ENCODE data around the gene ALOX5AP.
"Not testable (repeated sequence)": the region's sequence is repeated elsewhere in the genome, so short reads cannot be mapped to it uniquely, and the experiment has no call there.

The ALOX5AP gene

DNA sequence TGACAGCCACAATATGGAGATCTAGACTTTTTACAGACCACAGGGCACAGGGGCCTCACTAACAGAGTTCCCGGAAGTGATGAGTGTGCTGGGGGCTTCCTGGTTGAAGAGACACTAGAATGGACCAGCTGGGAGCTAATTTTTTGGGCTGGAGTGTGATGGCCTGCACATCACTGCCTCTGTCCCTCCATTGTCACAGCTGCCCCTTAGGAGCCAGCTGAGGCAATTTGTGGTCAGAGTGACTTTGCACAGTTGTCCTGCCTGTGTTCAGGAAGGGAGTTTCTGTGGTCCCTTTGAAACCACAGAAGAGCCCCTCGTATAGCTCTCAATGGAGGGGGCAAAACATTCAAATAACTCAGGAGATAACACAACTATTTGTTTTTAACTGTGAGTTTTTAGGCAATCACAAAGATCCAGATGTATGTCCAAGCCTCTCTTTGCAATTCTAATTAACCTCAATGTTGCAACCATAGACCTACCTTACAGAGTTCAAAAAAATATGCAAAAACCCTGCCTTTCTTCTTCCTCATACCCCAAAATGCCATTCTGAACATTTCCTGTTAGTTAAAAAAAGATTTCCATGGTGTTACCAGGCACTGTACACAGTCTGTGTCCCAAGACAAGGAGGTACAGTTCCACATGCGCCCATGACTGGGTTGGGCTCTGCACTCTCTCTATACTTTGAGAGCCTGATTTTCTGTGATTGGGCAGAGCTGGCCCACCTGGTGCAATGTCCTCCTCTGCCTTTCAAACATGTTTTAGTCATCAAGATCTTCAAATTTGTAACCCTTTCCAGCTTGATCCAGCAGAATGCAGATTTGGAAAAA, 2.4 kb downstream of the ALOX5AP start:
- DNase-seq, result peak in 1 of 5 donors; percentile 33

- DNase-seq, result no peak
Observed at GRCh38 chr13:30738526-30739236, 3.3 kb downstream of the ALOX5AP start.

- DNase-seq, result no peak
Observed at GRCh38 chr13:30739237-30739528, 3.8 kb downstream of the ALOX5AP start.

GRCh38 chr13:30739761-30740642, 4.7 kb downstream of the ALOX5AP start:
- DNase-seq, result peak in 4 of 5 donors; percentile 26 to 95 (median 36)

DNA sequence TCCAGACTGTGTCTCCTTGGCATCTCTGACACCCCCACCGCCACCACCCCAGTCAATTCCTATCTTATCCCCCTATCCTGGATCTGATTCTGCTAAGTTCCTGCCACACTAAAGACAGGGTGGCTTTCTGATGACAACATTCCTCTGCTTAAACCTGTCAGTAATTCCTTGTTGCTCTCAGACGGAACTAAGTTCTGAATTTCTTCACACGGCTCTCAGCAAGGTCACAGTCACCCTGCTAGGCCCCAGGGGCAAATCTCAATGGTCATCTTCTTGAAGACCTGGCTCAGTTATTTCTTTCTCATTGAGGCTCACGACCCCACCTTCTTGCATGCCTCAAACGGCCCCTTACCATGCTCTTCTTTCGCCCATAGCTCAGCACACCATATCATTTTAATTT, 7.6 kb downstream of the ALOX5AP start:
- DNase-seq, result no peak

GRCh38 chr13:30743319-30744055, 8.1 kb downstream of the ALOX5AP start:
- DNase-seq, result no peak

DNA sequence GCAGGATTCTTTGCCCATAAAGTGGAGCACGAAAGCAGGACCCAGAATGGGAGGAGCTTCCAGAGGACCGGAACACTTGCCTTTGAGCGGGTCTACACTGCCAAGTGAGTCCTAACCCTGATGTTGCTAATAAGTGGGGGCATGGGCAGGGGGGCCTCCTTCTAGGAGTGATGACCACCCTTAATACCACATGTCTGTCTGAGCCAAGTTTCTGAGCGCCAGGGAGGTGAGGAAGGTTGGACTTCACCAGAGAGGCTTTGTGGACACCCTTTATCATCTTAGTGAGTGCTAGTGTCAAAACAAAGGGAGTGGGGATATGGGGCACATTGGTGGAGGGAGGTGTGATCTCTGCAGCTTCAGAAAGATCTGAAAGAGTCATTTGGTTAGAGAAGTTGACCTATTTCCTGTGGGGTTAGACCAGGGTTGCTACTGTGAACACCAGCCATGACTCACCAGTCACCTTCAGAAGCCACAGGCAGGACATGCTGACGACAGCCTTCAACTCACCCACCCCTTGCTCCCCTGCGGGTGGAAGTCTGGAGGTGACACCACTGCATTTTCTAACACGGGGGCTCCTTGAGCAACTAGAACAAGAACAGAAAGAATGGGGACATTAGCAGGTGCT, 8.8 kb downstream of the ALOX5AP start:
- DNase-seq, result peak; percentile 54 to 97 (median 70)

GRCh38 chr13:30744681-30745077, 9.3 kb downstream of the ALOX5AP start:
- no peak for DNase-seq

DNA sequence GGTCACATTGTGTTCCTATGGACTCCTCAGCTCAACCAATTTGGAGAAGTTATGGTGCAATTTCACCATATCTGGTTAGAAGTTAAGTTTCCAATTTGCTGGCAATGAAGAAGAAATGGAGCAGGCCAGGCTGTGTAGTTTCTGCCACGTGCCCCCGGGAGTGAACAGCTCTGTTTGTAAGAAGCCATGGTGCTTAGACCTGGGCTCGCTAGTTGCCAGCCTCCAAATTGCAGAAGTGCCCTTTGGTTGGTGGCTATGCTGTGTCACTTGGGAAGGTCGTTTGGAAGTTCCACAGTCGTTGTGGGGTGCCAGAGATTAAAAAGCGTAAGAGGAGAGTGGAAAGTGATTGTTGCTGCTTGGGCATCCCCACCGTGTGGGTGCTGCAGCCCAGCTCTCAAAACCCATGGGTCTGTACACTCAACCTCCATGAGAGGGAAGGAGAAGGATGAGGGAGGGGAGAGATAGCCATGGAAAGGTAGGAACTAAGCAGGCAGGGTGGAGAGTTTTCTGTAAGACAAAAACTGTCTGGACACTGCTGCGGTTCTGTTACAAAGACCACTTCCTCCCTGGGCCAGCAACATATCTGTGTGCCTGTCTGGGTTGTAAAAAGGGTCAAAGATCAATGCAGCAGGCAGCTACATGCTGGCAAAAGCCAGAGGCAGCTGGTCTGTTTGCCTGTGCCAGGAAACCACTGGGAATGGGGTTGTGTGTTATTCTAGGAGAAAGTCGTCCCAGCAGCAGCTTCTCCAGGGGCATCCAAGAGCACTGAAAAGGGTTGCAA, 10.8 kb downstream of the ALOX5AP start:
- DNase-seq, result no peak

DNA sequence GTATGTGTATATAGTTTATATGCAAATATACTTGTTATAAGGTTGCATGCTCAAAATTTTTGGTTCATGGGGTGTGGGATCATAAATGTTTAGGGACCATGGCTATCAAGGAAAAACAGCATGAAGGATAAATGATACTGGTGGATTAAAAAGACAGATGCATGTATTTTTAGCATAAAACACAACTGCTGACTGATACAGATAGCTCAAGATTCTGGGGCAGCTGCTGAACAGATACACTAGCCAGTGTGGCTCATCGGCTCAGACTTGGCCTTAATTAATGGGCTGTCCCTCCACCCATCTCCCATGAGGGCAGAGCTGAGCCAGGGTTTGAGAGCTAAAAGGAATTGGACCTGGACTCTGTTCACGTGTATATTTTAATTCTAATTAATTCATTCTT, 11.4 kb downstream of the ALOX5AP start:
- no peak for DNase-seq

DNA sequence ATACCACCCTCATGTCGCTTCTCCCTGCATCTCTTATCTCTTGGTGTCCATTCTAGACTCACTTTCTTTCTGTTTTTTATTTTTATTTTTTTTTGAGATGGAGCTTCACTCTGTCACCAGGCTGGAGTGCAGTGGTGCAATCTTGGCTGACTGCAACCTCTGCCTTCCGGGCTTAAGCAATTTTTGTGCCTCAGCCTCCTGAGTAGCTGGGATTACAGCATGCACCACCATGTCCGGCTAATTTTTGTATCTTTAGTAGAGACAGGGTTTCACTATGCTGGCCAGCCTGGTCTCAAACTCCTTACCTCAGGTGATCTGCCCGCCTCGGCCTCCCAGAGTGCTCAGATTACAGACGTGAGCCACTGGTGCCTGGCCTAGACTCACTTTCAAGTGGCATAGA, 12.5 kb downstream of the ALOX5AP start:
- not testable (repeated sequence) for DNase-seq

DNA sequence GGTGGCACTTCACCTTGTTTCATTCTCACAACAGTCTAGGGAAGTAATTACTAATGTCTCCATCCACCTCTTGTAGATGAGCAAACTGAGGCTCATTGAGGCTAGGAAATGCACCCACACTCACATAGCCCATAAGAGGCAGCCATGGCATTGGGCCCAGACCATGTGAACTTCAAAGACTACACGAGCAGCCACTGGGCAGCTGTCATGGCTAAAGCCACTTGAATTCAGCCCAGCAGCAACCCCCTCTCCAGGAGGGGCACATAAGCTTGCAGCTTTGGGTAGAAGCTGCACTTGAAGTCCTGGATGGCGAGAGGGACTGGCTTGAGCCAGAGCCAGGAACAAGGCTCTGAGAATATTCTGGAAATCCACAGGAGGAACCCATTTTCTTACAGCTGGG, 13.4 kb downstream of the ALOX5AP start:
- no peak for DNase-seq

GRCh38 chr13:30750036-30750435, 14.7 kb downstream of the ALOX5AP start:
- no peak for DNase-seq

- peak in 1 of 5 donors; percentile 34 for DNase-seq
Observed at GRCh38 chr13:30751183-30751933, 16.0 kb downstream of the ALOX5AP start.

- DNase-seq, result no peak
Observed at GRCh38 chr13:30752201-30752797, 17.0 kb downstream of the ALOX5AP start.

GRCh38 chr13:30753030-30753616, 17.8 kb downstream of the ALOX5AP start:
- DNase-seq, result no peak

GRCh38 chr13:30755678-30756077, 20.3 kb downstream of the ALOX5AP start:
- DNase-seq, result no peak

GRCh38 chr13:30757026-30757742, 21.8 kb downstream of the ALOX5AP start:
- no peak for DNase-seq

DNA sequence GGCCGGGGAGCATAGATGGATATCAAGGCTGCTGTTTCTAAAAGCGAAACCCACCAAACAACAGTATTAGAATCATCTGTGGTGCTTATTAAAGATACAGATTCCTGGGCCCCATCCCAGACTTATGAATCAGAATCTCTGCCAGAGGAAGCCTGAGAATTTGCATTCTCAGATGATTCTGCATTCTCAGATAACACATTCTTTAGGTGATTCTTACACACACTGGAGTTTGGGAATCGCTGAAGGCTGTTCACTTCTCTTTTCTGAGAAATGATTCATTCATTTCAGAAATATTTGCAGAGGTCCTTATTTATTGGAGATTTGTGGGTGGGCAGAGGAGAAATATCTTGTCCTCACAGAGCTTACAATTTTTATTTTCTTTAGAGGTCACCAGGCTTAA, 24.4 kb downstream of the ALOX5AP start:
- no peak for DNase-seq

Measured in T-helper 1 cell (primary cell).